Heart left ventricle (tissue), 16 donors: ENCODE data around the gene SEZ6L. TPM values are rescaled to one million over a fixed set of nuclear protein-coding genes. Genes with fewer than 3 reads are reported as not detected.

Experiments
- ATAC-seq, 4 donors: fragments of 200-7000 bp; cut with Tn5 transposase; one replicate each; pipeline ENCODE4 v1.9.1; 2020 to 2022; ENCODE audit warnings: moderate library complexity in 4 of 4, mild to moderate bottlenecking in 3 of 4, moderate number of reproducible peaks in 1 of 4
- DNase-seq, 5 donors: peaks; one replicate each; pipeline ENCODE4 v3.0.0-alpha.2; 2020
- H3K27ac ChIP-seq, 12 donors: fragments of 200-600 bp; sonication (generic) in 4 of 12; one replicate each; pipeline versions ENCODE4 v1.5.0 to v1.8.0; 2016 to 2022; ENCODE audit warnings: mild to moderate bottlenecking in 2 of 12
- H3K27me3 ChIP-seq, 9 donors: fragments of 200-600 bp; sonication (generic) in 2 of 9; one replicate each; pipeline versions ENCODE4 v1.5.1 to v1.8.0; 2016 to 2022; ENCODE audit warnings: mild to moderate bottlenecking in 3 of 9
- H3K36me3 ChIP-seq, 9 donors: fragments of 200-600 bp; sonication (generic) in 2 of 9; one replicate each; pipeline versions ENCODE4 v1.5.0 to v1.8.0; 2018 to 2022; ENCODE audit warnings: mild to moderate bottlenecking in 2 of 9
- H3K4me1 ChIP-seq, 12 donors: fragments of 200-600 bp; sonication (generic) in 4 of 12; one replicate each; pipeline versions ENCODE4 v1.5.0 to v1.8.0; 2016 to 2022; ENCODE audit warnings: mild to moderate bottlenecking in 3 of 12
- H3K4me3 ChIP-seq, 12 donors: fragments of 200-600 bp; sonication (generic) in 4 of 12; one replicate each; pipeline versions ENCODE4 v1.5.0 to v1.8.0; 2017 to 2022; ENCODE audit warnings: mild to moderate bottlenecking in 9 of 12, moderate library complexity in 4 of 12
- H3K9me3 ChIP-seq, 12 donors: fragments of 200-600 bp; sonication (generic) in 4 of 12; one replicate each; pipeline versions ENCODE4 v1.5.0 to v1.8.0; 2016 to 2022; ENCODE audit warnings: mild to moderate bottlenecking in 1 of 12
- CTCF ChIP-seq, 12 donors: fragments of 200-600 bp; sonication (generic) in 4 of 12; IDR thresholded peaks; one replicate each; pipeline versions ENCODE4 v1.5.0 to v1.8.0; 2018 to 2022; ENCODE audit warnings: antibody characterized with exemption in 12 of 12, mild to moderate bottlenecking in 5 of 12
- POLR2A ChIP-seq, 2 donors: fragments of 450-650 bp; IDR thresholded peaks; one replicate each; pipeline ENCODE4 v1.6.1; 2017; ENCODE audit warnings: antibody characterized with exemption in 2 of 2, mild to moderate bottlenecking in 2 of 2, moderate library complexity in 2 of 2
- WGBS, 4 donors: extraction: QIAGEN DNeasy Blood & Tissue Kit in 2 of 4; methylation state at CpG; one replicate each; pipeline versions ENCODE4 v1.1.5 to v1.1.7; 2013 to 2018; 5-methylcytosine and 5-hydroxymethylcytosine counted together
- intact Hi-C, 10 donors: fragments of 100-400 bp; cut with DNase I; formaldehyde crosslinking; loops; one replicate each; pipeline versions ENCODE4 v1.11.1 to v1.14.2; 2022
- polyA plus RNA-seq, 2 donors: library from polyadenylated mRNA; stranded (reverse); fragments of 200-250 nt; gene quantifications; one replicate each; pipeline ENCODE4 v1.2.3, GENCODE V29; 2013
- total RNA-seq, 9 donors: library from RNA; depleted of rRNA in 2 of 9; stranded (reverse); fragments of >200 nt in 2 of 9; fragmentation: NEBNext Ultra II Directional in 3 of 9; extraction: Animal tissue kit (Norgen Biotek cat#: 25700) in 3 of 9; gene quantifications; one replicate each; pipeline versions ENCODE4 v1.1.0 to v1.2.4, GENCODE V29; 2016 to 2023
- donor health status: ischemic (EF 13 %, LVEDD 7.1; RV severe dilation, severe dysfunction).
- donor health status: healthy with polysubstance abuse.
- donor health status: DM: no; HTN: yes; CAD: no.
- donor health status: DM: no; HTN: no; CAD: no.
- donor health status: ischemic (EF 25% LVEDD 6.9; RV normal size, moderate dysfunction).
- donor health status: ischemic (EF 25% LVEDD 5.7; RV mildly dilated, moderate dysfunction).
- donor health status: healthy.
- donor health status: DM: yes; HTN: yes; CAD: no.
- donor health status: ischemic (EF 35%, LVEDD 5.7; RV mildly dilated, moderate dysfunction).
- donor health status: nonischemic (EF 11% LVEDD 7.7; RV severe dilation, severe dysfunction).
- donor health status: DM: yes; HTN: yes; CAD: no.
- donor health status: PGD.
- donor health status: ischemic (EF 29% LVEDD 5.4; RV normal size, mild dysfunction).
- donor health status: nonischemic (EF 23%, LVEDD 6.1; RV moderate dilation, normal function).

The SEZ6L gene
- total and polyA plus RNA-seq, 11 donors: 0.04 to 1.6 (median 0.17) TPM; not detected in 2

- Histone ChIP-seq H3K4me3 (no peak overlapping the region), H3K4me1 (no peaks in the 10 kb centered on the region), H3K9me3 (no peaks in the 10 kb centered on the region), H3K27me3 (peaks cover 0 to 44% (median 9%) of the 10 kb centered on the region in 9 donors), H3K36me3 (no peaks in the 10 kb centered on the region), H3K27ac (no peak overlapping the region)
- no peak for ATAC-seq
- 73 to 84% (median 78%) methylated on average over 2 of the region's 2 CpGs for WGBS, 4 donors
- intact Hi-C loops: no loop called here
- no peak for DNase-seq
- TF ChIP-seq CTCF (IDR thresholded peaks at IDR 0.05) (no peak), POLR2A (IDR thresholded peaks at IDR 0.05) (no peak)
These were observed 33.5 kb upstream of the SEZ6L start for GRCh38 chr22:26135806-26136205.

- intact Hi-C loops: no loop called here
- H3K27me3 ChIP-seq: peaks cover 0 to 30% (median 5%) of the 10 kb centered on the region in 9 donors
- TF ChIP-seq POLR2A (IDR thresholded peaks at IDR 0.05): no peak
- TF ChIP-seq CTCF (IDR thresholded peaks at IDR 0.05): no peak
These were observed 30.0 kb upstream of the SEZ6L start for GRCh38 chr22:26139310-26139709.

DNA sequence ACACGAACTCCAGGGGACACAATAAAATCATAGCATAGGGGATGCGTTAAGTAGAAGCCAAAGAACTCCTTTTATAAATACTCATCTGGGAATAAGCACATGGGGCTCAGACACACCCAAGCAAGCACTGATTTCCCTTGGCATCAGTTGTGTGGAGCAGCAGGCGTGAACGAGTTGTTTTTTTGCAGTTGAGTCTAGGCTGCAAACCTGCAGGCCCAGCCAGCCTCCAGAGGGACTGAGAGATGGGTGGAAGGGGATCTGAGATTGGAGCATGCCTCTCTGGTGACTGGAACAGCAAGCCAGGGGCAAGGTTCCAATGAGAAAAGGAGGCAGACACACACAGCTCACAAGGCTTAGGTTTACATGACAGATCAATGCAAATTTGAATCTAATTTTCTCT is 27.4 kb upstream of the SEZ6L start:
- no peaks in the 10 kb centered on the region for H3K9me3 ChIP-seq
- no peak overlapping the region for H3K27ac ChIP-seq
- no peak overlapping the region for H3K4me3 ChIP-seq
- whole genome bisulfite sequencing, 4 donors: 68 to 78% (median 77%) methylated on average over 4 of the region's 4 CpGs
- ATAC-seq: no peak
- intact Hi-C loops: no loop called here
- no peaks in the 10 kb centered on the region for H3K4me1 ChIP-seq
- DNase-seq: no peak
- no peaks in the 10 kb centered on the region for H3K36me3 ChIP-seq
- no peak for TF ChIP-seq POLR2A (IDR thresholded peaks at IDR 0.05)
- no peak for TF ChIP-seq CTCF (IDR thresholded peaks at IDR 0.05)
- peaks cover 0 to 39% (median 3%) of the 10 kb centered on the region in 9 donors for H3K27me3 ChIP-seq

More at GRCh38 chr22:26139310-26139709, 30.0 kb upstream of the SEZ6L start:
- H3K4me3 ChIP-seq: no peak overlapping the region
- no peaks in the 10 kb centered on the region for H3K4me1 ChIP-seq
- H3K36me3 ChIP-seq: no peaks in the 10 kb centered on the region
- DNase-seq: peak in 2 of 5 donors; percentile 8 to 20
- no peak overlapping the region for H3K27ac ChIP-seq
- no peaks in the 10 kb centered on the region for H3K9me3 ChIP-seq
- peak in 1 of 4 donors; percentile 42 for ATAC-seq
- 55 to 71% (median 57%) methylated on average over 4 of the region's 4 CpGs for WGBS, 4 donors

GRCh38 chr22:26143806-26144325 is 25.4 kb upstream of the SEZ6L start:
- Histone ChIP-seq H3K36me3 (no peaks in the 10 kb centered on the region), H3K4me1 (no peaks in the 10 kb centered on the region), H3K9me3 (no peaks in the 10 kb centered on the region), H3K27me3 (peaks cover 0 to 44% (median 3%) of the 10 kb centered on the region in 9 donors), H3K27ac (no peak overlapping the region), H3K4me3 (no peak overlapping the region)
- intact Hi-C loops: no loop called here
- no peak for ATAC-seq
- 76 to 92% (median 86%) methylated on average over 3 of the region's 3 CpGs for WGBS, 4 donors
- no peak for DNase-seq
- TF ChIP-seq CTCF (IDR thresholded peaks at IDR 0.05) (no peak), POLR2A (IDR thresholded peaks at IDR 0.05) (no peak)
